HCT116 (cell line): ENCODE data around the gene ETDC. TPM values are rescaled to one million over a fixed set of nuclear protein-coding genes. Genes with fewer than 3 reads are reported as not detected.

Experiments used
- ATAC-seq: fragments of 200-7000 bp; cut with Tn5 transposase; 2 replicates; pipeline ENCODE4 v1.9.1; 2020; ENCODE audit warnings: mild to moderate bottlenecking, moderate library complexity
- BruUV-seq: library from RNA; stranded (reverse); fragments of 400-500 nt; replicated peaks from 2 replicates; lab custom pipeline; 2021; lab: Mats Ljungman, UMichigan
- CTCF ChIA-PET: fragments of 300-600 bp; sonication (Branson Sonifier 250); formaldehyde crosslinking; loops from one replicate; lab custom pipeline; 2021; ENCODE audit warnings: antibody characterized with exemption; lab: Charles Lee
- POLR2A ChIA-PET: fragments of 300-600, 350-600 bp; sonication (Branson Sonifier 250); formaldehyde crosslinking; loops from one replicate; lab custom pipeline; 2021; ENCODE audit warnings: antibody characterized with exemption; lab: Charles Lee
- RAD21 ChIA-PET, 2 experiments: fragments of 300-600 bp; sonication (Branson Sonifier 250); formaldehyde crosslinking; loops; one replicate each; lab custom pipeline; 2023; ENCODE audit warnings: low total read pairs in 2 of 2; ENCODE audit not compliant: uncharacterized antibody in 2 of 2, unreplicated experiment in 2 of 2, low non-redundant PET in 1 of 2; lab: Charles Lee
- DNase-seq: peaks from one replicate; pipeline ENCODE4 v3.0.0-alpha.2; 2010; ENCODE audit warnings: low read depth, low spot score
- H2AFZ ChIP-seq: fragments of 200-600 bp; shearing (Covaris generic), sonication (generic); 2 replicates; pipeline ENCODE4 v1.6.1; 2017; ENCODE audit warnings: low read depth, mixed run types, mixed read lengths, antibody characterized with exemption, low read length; ENCODE audit not compliant: poor library complexity, severe bottlenecking
- H3K27ac ChIP-seq: 2 replicates; pipeline ENCODE4 v1.5.1; 2012; ENCODE audit warnings: low read depth, low read length
- H3K27me3 ChIP-seq: fragments of 200-600 bp; sonication (generic); 2 replicates; pipeline ENCODE4 v1.6.1; 2016; ENCODE audit warnings: mixed run types, low read length, mixed read lengths; ENCODE audit not compliant: insufficient read depth
- H3K36me3 ChIP-seq, 2 experiments: fragments of 200-500 bp in 1 of 2; fragments of 200-600 bp in 1 of 2; sonication (Bioruptor generic) in 1 of 2; sonication (generic) in 1 of 2; 2 replicates each; pipeline versions ENCODE4 v1.5.1 to v1.6.1; 2014 to 2016; ENCODE audit warnings: low read length in 2 of 2, inconsistent platforms in 1 of 2, mixed read lengths in 1 of 2, mixed run types in 1 of 2; ENCODE audit not compliant: insufficient read depth in 2 of 2, control insufficient read depth in 1 of 2
- H3K4me1 ChIP-seq, 2 experiments: fragments of 200-600 bp in 1 of 2; sonication (generic) in 1 of 2; 2 replicates each; pipeline versions ENCODE4 v1.5.1 to v1.6.1; 2012 to 2017; ENCODE audit warnings: low read length in 2 of 2, inconsistent platforms in 1 of 2, mild to moderate bottlenecking in 1 of 2, mixed read lengths in 1 of 2, mixed run types in 1 of 2, moderate library complexity in 1 of 2; ENCODE audit not compliant: insufficient read depth in 2 of 2, control insufficient read depth in 1 of 2
- H3K4me2 ChIP-seq: fragments of 200-600 bp; sonication (generic); 2 replicates; pipeline ENCODE4 v1.6.1; 2017; ENCODE audit warnings: mixed run types, low read length, mixed read lengths
- H3K4me3 ChIP-seq, 2 experiments: fragments of 200-600 bp in 1 of 2; sonication (generic) in 1 of 2; replicated peaks in 1 of 2; 2 replicates each; pipeline ENCODE4 v1.5.1; 2011 to 2016; ENCODE audit warnings: low read length in 2 of 2, control low read depth in 1 of 2, low read depth in 1 of 2, mild to moderate bottlenecking in 1 of 2, mixed read lengths in 1 of 2, mixed run types in 1 of 2
- H3K79me2 ChIP-seq: fragments of 200-600 bp; sonication (generic); 2 replicates; pipeline ENCODE4 v1.6.1; 2017; ENCODE audit warnings: mild to moderate bottlenecking, mixed run types, low read length, moderate library complexity, mixed read lengths; ENCODE audit not compliant: insufficient read depth
- H3K9ac ChIP-seq: fragments of 200-600 bp; sonication (generic); 2 replicates; pipeline ENCODE4 v1.6.1; 2016; ENCODE audit warnings: low read length, mixed read lengths
- H3K9me2 ChIP-seq: fragments of 200-600 bp; sonication (generic), shearing (Covaris generic); 2 replicates; pipeline ENCODE4 v1.6.1; 2017; ENCODE audit warnings: mixed run types, mild to moderate bottlenecking, moderate library complexity; ENCODE audit not compliant: insufficient read depth
- H3K9me3 ChIP-seq, 2 experiments: fragments of 200-500 bp in 1 of 2; fragments of 200-600 bp in 1 of 2; sonication (Bioruptor generic) in 1 of 2; sonication (generic) in 1 of 2; 2 replicates each; pipeline ENCODE4 v1.6.1; 2014 to 2017; ENCODE audit warnings: low read length in 2 of 2, mixed read lengths in 2 of 2, inconsistent platforms in 1 of 2, low read depth in 1 of 2, mild to moderate bottlenecking in 1 of 2, mixed run types in 1 of 2, moderate library complexity in 1 of 2; ENCODE audit not compliant: control insufficient read depth in 1 of 2, insufficient read depth in 1 of 2
- H4K20me1 ChIP-seq: fragments of 200-600 bp; sonication (generic), shearing (Covaris generic); 2 replicates; pipeline ENCODE4 v1.6.1; 2017; ENCODE audit warnings: mixed run types, mild to moderate bottlenecking, moderate library complexity; ENCODE audit not compliant: insufficient read depth
- ATF3 ChIP-seq: IDR thresholded peaks from 2 replicates; pipeline ENCODE4 v1.6.1; 2012
- CBX3 ChIP-seq: IDR thresholded peaks from 2 replicates; pipeline ENCODE4 v1.6.1; 2012; ENCODE audit warnings: low read depth
- ELF1 ChIP-seq: IDR thresholded peaks from 2 replicates; pipeline ENCODE4 v1.6.1; 2012; ENCODE audit warnings: low read depth, borderline replicate concordance
- EZH2phosphoT487 ChIP-seq: fragments of 200-600 bp; IDR thresholded peaks from 2 replicates; pipeline ENCODE4 v1.6.1; 2018; ENCODE audit warnings: antibody characterized with exemption, borderline replicate concordance
- FOSL1 ChIP-seq: IDR thresholded peaks from 2 replicates; pipeline ENCODE4 v1.6.1; 2012; ENCODE audit warnings: low read depth
- JUND ChIP-seq: IDR thresholded peaks from 2 replicates; pipeline ENCODE4 v1.6.1; 2012
- POLR2A ChIP-seq: IDR thresholded peaks from 2 replicates; pipeline ENCODE4 v1.7.0; 2011; ENCODE audit warnings: borderline replicate concordance; ENCODE audit not compliant: insufficient read depth, insufficient read length; ENCODE audit errors: extremely low read depth
- POLR2AphosphoS5 ChIP-seq: IDR thresholded peaks from 2 replicates; pipeline ENCODE4 v1.6.1; 2011; ENCODE audit warnings: mild to moderate bottlenecking, low read depth, low read length, moderate library complexity
- RAD21 ChIP-seq: IDR thresholded peaks from 2 replicates; pipeline ENCODE4 v1.6.1; 2012; ENCODE audit warnings: low read depth, mild to moderate bottlenecking
- SIN3A ChIP-seq: IDR thresholded peaks from 2 replicates; pipeline ENCODE4 v1.6.1; 2012; ENCODE audit warnings: low read depth
- SP1 ChIP-seq: IDR thresholded peaks from 2 replicates; pipeline ENCODE4 v1.6.1; 2012; ENCODE audit warnings: low read depth
- SRF ChIP-seq: IDR thresholded peaks from 2 replicates; pipeline ENCODE4 v1.6.1; 2012; ENCODE audit warnings: low read depth
- TCF7L2 ChIP-seq: IDR thresholded peaks from 2 replicates; pipeline ENCODE4 v1.7.0; 2011; ENCODE audit warnings: borderline replicate concordance, inconsistent platforms; ENCODE audit not compliant: insufficient read depth, insufficient read length; ENCODE audit errors: extremely low read depth
- YY1 ChIP-seq: IDR thresholded peaks from 2 replicates; pipeline ENCODE4 v1.6.1; 2011; ENCODE audit warnings: low read length, low read depth, moderate library complexity, mild to moderate bottlenecking; ENCODE audit not compliant: insufficient replicate concordance; ENCODE audit errors: extremely low read depth
- ZBTB33 ChIP-seq: IDR thresholded peaks from 2 replicates; pipeline ENCODE4 v1.6.1; 2011; ENCODE audit warnings: mild to moderate bottlenecking, low read length, moderate library complexity; ENCODE audit not compliant: insufficient replicate concordance; ENCODE audit errors: extremely low read depth
- ZFX ChIP-seq: fragments of 450-650 bp; IDR thresholded peaks from 2 replicates; pipeline ENCODE4 v1.6.1; 2017
- ZNF274 ChIP-seq: fragments of 200-500 bp; sonication (Bioruptor generic); IDR thresholded peaks from 2 replicates; pipeline ENCODE4 v1.6.1; 2014; ENCODE audit warnings: mild to moderate bottlenecking, low read depth, low read length, inconsistent platforms
- intact Hi-C: fragments of 100-400 bp; cut with micrococcal nuclease; formaldehyde crosslinking; loops from 2 replicates; pipeline ENCODE4 v1.10.0; 2022
- total RNA-seq: library from RNA; stranded (reverse); gene quantifications from one replicate; pipeline ENCODE4 v1.2.1, GENCODE V29; 2021; ENCODE audit not compliant: unreplicated experiment

ETDC gene
- total RNA-seq, 1 experiment from 2014 or later, result not detected

GRCh38 chrX:135275973-135276372 lies 33.3 kb upstream of the ETDC start:
- Histone ChIP-seq H2AFZ (no peak overlapping the region), H3K4me1 (no peaks in the 10 kb centered on the region), H4K20me1 (no peaks in the 10 kb centered on the region), H3K9ac (no peak overlapping the region), H3K9me2 (no peaks in the 10 kb centered on the region), H3K27me3 (no peaks in the 10 kb centered on the region), H3K79me2 (no peaks in the 10 kb centered on the region), H3K4me2 (no peak overlapping the region), H3K4me3 (no peak overlapping the region), H3K27ac (no peak overlapping the region), H3K36me3 (no peaks in the 10 kb centered on the region), H3K9me3 (no peaks in the 10 kb centered on the region)
- ATAC-seq (no peak), DNase-seq (no peak)
- CTCF ChIA-PET, result no interaction called here
- BruUV-seq, result no TSS peak
- intact Hi-C loops, result no loop called here
- POLR2A ChIA-PET, result no interaction called here
- RAD21 ChIA-PET, result no interaction called here
- TF ChIP-seq SRF (no peak), ZNF274 (no peak), JUND (no peak), ZBTB33 (no peak), RAD21 (no peak), SP1 (no peak), ZFX (no peak), CBX3 (no peak), YY1 (no peak), ELF1 (no peak), SIN3A (no peak), EZH2phosphoT487 (no peak), TCF7L2 (no peak), POLR2A (no peak), FOSL1 (no peak), ATF3 (no peak), POLR2AphosphoS5 (no peak)
